ENCODE results near the gene MYO18B.

MYO18B gene

DNA sequence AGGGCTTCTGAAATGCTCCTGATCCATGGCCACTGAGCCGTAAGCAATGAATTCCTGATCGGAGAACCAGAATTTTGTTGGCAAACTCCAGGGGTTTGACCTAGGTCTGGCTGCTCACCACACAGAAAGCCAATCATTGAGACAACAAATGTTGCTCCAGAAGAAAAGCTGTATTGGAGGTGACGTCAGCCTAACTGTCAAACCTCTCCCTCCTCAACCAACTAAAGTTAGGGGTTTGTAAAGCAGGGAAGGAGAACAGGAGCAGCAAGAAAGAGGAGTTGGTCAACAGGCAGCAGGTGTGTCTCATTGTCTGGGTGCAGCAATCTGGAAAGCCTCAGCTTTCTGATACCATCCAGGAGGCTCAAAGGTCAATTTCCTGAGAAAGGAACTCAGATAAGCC, 293.5 kb downstream of the MYO18B start:
- in situ Hi-C loops (cut with HindIII; ENCODE audit: low sequenced_read_pairs), result no loop called here
- DNase-seq (ENCODE audit: low read depth, low spot score), result no peak
- H3K4me3 ChIP-seq (ENCODE audit: low read depth, low read length), result no peak overlapping the region
- TF ChIP-seq, protein P1, sequence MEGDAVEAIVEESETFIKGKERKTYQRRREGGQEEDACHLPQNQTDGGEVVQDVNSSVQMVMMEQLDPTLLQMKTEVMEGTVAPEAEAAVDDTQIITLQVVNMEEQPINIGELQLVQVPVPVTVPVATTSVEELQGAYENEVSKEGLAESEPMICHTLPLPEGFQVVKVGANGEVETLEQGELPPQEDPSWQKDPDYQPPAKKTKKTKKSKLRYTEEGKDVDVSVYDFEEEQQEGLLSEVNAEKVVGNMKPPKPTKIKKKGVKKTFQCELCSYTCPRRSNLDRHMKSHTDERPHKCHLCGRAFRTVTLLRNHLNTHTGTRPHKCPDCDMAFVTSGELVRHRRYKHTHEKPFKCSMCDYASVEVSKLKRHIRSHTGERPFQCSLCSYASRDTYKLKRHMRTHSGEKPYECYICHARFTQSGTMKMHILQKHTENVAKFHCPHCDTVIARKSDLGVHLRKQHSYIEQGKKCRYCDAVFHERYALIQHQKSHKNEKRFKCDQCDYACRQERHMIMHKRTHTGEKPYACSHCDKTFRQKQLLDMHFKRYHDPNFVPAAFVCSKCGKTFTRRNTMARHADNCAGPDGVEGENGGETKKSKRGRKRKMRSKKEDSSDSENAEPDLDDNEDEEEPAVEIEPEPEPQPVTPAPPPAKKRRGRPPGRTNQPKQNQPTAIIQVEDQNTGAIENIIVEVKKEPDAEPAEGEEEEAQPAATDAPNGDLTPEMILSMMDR (IDR thresholded peaks at IDR 0.05; ENCODE audit: low read depth, low read length), result no peak

DNA sequence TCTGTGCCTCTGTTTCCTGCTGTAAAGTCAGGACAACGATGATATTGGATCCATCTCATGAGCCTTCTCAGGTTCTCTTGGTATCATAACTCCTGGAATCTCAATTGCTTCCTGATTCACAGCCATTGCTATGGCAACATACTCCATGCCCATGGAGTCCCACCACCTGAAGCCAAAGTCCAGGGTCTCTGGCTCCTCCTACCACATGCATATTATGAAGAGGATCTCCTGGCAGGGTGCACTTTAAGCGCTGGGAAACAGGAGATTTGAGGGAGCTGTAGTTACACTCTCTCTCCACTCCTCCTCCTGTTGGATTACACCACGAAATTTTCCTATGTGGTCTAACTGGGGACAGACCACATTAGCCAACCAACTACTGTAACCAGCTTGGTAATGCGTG, 296.4 kb downstream of the MYO18B start:
- in situ Hi-C loops (cut with HindIII; ENCODE audit: low sequenced_read_pairs), result no loop called here
- TF ChIP-seq, protein P1 (IDR thresholded peaks at IDR 0.05; ENCODE audit: low read depth, low read length), result no peak
- DNase-seq (ENCODE audit: low read depth, low spot score), result no peak
- no peak overlapping the region for H3K4me3 ChIP-seq (ENCODE audit: low read depth, low read length)

DNA sequence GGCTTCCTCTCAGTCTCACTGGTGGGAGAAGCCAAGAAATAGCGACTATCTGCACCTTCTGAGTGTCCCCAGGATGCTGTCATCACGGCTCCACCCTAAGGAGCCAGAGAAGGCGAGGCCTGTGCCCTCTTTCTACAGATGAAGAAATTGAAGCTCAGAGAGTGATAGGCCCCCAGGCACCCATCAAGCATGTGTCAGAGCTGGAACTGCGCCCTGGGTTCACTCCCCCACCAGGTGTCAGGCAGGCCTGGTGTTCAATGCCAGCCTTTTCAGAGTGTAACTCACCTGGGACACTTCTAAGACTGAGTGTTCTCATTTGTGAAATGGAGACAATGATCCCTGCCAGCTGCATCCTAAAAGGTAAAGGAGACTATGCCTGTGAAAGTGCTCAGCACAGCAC, 299.9 kb downstream of the MYO18B start:
- TF ChIP-seq, protein P1 (IDR thresholded peaks at IDR 0.05; ENCODE audit: low read depth, low read length), result no peak
- in situ Hi-C loops (cut with HindIII; ENCODE audit: low sequenced_read_pairs), result no loop called here
- DNase-seq (ENCODE audit: low read depth, low spot score), result no peak
- no peak overlapping the region for H3K4me3 ChIP-seq (ENCODE audit: low read depth, low read length)

GRCh38 chr22:26043031-26043430, 301.0 kb downstream of the MYO18B start:
- TF ChIP-seq, protein P1 (IDR thresholded peaks at IDR 0.05; ENCODE audit: low read depth, low read length), result no peak
- DNase-seq (ENCODE audit: low read depth, low spot score), result no peak
- in situ Hi-C loops (cut with HindIII; ENCODE audit: low sequenced_read_pairs), result no loop called here
- H3K4me3 ChIP-seq (ENCODE audit: low read depth, low read length), result no peak overlapping the region

DNA sequence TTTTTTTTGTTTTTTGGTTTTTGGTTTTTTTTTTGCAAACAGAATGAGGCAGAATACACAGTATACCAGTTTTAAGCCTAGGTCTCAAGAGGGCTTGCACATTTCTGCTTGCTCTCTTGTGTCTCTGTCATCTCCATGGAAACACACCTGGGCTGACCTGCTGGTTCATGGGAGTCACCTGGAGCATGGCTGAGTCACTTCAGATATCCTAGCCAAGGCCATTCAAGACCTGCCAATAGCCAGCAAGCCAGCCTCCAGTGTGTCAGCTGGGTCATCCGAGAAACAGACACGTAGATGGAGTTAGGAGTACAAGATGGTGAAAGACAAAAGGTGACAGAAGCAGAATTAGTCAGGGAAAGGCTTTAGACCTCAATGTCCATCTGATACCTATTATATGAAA, 303.1 kb downstream of the MYO18B start:
- TF ChIP-seq, protein P1 (IDR thresholded peaks at IDR 0.05; ENCODE audit: low read depth, low read length), result no peak
- H3K4me3 ChIP-seq (ENCODE audit: low read depth, low read length), result no peak overlapping the region
- in situ Hi-C loops (cut with HindIII; ENCODE audit: low sequenced_read_pairs), result no loop called here
- DNase-seq (ENCODE audit: low read depth, low spot score), result no peak

GRCh38 chr22:26045860-26046259, 303.9 kb downstream of the MYO18B start:
- TF ChIP-seq, protein P1 (IDR thresholded peaks at IDR 0.05; ENCODE audit: low read depth, low read length), result no peak
- no peak for DNase-seq (ENCODE audit: low read depth, low spot score)
- in situ Hi-C loops (cut with HindIII; ENCODE audit: low sequenced_read_pairs), result no loop called here
- no peak overlapping the region for H3K4me3 ChIP-seq (ENCODE audit: low read depth, low read length)

GRCh38 chr22:26047516-26047915, 305.5 kb downstream of the MYO18B start:
- TF ChIP-seq, protein P1 (IDR thresholded peaks at IDR 0.05; ENCODE audit: low read depth, low read length), result no peak
- in situ Hi-C loops (cut with HindIII; ENCODE audit: low sequenced_read_pairs), result no loop called here
- no peak for DNase-seq (ENCODE audit: low read depth, low spot score)
- no peak overlapping the region for H3K4me3 ChIP-seq (ENCODE audit: low read depth, low read length)

All from astrocyte of the spinal cord (primary cell).